ENCODE results near the gene ZC3H10.

DNA sequence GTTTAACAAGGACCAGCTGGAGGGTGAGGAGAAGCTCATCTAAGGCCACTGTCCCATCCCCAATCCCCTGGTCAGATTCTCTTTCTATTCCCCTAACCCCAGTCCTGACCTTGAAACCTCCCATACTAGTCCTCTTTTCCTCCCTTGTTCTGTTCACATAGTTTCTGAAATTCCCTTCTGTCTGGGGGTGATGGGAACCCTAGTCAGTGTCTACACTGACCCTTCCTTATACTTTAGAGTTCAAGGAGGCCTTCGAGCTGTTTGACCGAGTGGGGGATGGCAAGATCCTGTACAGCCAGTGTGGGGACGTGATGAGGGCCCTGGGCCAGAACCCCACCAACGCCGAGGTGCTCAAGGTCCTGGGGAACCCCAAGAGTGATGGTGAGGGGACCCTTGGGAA, 36.8 kb downstream of the ZC3H10 start:
- TF ChIP-seq POLR2AphosphoS5 (IDR thresholded peaks at IDR 0.05) (no peak), EP300 (IDR thresholded peaks at IDR 0.05) (no peak)

Measured in suprapubic skin (tissue), 4 donors.